ENCODE measurements around the gene SGCE.
A peak's percentile ranks its signal among the peaks of the same experiment; 100 is the strongest.
"Not testable (repeated sequence)": the region's sequence is repeated elsewhere in the genome, so short reads cannot be mapped to it uniquely, and the experiment has no call there.

Gene SGCE, protein sequence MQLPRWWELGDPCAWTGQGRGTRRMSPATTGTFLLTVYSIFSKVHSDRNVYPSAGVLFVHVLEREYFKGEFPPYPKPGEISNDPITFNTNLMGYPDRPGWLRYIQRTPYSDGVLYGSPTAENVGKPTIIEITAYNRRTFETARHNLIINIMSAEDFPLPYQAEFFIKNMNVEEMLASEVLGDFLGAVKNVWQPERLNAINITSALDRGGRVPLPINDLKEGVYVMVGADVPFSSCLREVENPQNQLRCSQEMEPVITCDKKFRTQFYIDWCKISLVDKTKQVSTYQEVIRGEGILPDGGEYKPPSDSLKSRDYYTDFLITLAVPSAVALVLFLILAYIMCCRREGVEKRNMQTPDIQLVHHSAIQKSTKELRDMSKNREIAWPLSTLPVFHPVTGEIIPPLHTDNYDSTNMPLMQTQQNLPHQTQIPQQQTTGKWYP

DNA sequence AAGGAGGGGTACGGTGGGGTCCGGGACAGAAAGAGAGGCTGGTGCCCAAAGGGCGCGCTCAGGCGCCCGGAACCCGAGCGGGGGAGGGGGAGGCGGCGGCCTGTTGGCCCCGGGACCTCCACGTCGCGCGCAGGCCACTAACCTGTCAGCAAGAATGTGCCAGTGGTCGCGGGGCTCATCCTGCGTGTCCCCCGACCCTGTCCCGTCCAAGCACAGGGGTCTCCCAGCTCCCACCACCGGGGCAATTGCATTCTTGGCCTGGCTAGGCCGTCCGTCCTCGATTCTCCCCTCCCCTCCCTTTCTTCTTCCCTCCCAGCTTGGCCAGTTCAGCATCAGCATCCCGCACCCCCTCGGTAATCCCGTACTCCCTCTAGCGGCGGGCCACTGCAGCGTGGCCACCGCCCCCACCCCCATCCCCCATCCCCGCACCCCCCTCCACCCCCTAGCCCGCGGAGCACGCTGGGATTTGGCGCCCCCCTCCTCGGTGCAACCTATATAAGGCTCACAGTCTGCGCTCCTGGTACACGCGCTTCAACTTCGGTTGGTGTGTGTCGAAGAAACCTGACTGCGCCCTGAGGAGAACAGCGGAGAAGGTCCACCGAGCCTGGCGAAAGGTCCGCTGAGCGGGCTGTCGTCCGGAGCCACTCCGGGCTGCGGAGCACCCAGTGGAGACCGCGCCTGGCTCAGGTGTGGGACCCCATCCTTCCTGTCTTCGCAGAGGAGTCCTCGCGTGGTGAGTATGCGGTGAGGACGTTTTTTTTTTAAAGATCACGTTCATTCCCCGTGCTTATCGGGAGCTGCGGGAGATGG, at the start of gene SGCE:
Gene SGCE, minus strand, starts transcription at position 286 of the 810 bp plus-strand sequence. Its CDS starts 35 bp downstream, at position 251.
- DNase-seq (ENCODE audit: low spot score in 2 of 2) (peak; percentile 51 to 59), ATAC-seq (ENCODE audit: low read depth) (peak; percentile 1)
- Mint-ChIP-seq H3K36me3 (no peaks in the 10 kb centered on the region), H3K4me3 (peak within 1 kb of the TSS; percentile 91), H3K27me3 (peaks cover 10% of the 10 kb centered on the region), H3K27ac (peak within 1 kb of the TSS; percentile 63), H3K9me3 (peaks cover 1% of the 10 kb centered on the region), H3K4me1 (peaks cover 9% of the 10 kb centered on the region)

DNA sequence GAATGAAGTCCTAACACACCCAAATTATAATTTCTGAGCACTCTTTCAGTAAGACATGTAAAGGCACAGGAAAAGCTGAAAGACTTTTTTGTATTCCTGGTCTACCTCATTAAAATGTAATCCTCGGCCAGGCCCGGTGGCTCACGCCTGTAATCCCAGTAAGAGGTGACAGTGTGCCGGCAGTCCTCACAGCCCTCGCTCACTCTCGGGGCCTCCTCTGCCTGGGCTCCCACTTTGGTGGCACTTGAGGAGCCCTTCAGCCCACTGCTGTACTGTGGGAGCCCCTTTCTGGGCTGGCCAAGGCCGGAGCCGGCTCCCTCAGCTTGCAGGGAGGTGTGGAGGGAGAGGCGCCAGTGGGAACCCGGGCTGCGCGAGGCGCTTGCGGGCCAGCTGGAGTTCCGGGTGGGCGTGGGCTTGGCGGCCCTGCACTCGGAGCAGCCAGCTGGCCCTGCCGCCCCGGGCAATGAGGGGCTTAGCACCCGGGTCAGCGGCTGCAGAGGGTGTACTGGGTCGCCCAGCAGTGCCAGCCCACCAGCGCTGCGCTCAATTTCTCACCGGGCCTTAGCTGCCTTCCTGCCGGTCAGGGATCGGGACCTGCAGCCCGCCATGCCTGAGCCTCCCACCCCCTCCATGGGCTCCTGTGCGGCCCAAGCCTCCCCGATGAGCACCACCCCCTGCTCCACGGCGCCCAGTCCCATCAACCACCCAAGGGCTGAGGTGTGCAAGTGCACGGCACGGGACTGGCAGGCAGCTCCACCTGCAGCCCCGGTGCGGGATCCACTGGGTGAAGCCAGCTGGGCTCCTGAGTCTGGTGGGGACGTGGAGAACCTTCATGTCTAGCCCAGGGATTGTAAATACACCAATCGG, 49.5 kb upstream of the SGCE start:
- ATAC-seq (ENCODE audit: low read depth); H3K36me3 Mint-ChIP-seq: not testable (repeated sequence)

DNA sequence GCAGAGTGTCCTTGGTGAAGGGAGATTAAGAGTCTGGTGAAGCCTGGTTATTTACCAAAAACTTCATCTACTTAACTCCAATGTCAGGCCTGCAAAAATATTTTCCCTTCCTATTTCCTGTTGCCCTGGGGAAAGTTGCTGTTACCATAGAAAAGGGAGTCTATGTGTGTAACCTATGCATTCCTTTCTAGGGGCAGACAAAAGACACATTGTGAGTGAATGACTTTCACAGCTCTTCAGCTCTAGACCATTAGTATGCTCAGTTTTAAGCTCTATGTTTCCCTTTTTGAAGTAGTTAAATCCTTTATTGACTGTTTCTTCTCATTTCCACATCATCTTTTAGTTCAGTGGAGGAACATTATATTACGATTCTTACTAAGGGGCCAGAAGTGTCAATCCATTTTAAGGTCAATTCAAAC, 45.6 kb upstream of the SGCE start:
- Mint-ChIP-seq H3K27me3 (peaks cover 1% of the 10 kb centered on the region), H3K9me3 (peaks cover 2% of the 10 kb centered on the region), H3K4me3 (no peak overlapping the region), H3K4me1 (no peaks in the 10 kb centered on the region), H3K27ac (no peak overlapping the region), H3K36me3 (no peaks in the 10 kb centered on the region)
- ATAC-seq (ENCODE audit: low read depth) (no peak), DNase-seq (ENCODE audit: low spot score in 2 of 2) (no peak)

More for the DNA sequence above, 49.5 kb upstream of the SGCE start:
- H3K27ac Mint-ChIP-seq; H3K27me3 Mint-ChIP-seq; DNase-seq (ENCODE audit: low spot score in 2 of 2); H3K9me3 Mint-ChIP-seq; H3K4me3 Mint-ChIP-seq; H3K4me1 Mint-ChIP-seq: not testable (repeated sequence)

DNA sequence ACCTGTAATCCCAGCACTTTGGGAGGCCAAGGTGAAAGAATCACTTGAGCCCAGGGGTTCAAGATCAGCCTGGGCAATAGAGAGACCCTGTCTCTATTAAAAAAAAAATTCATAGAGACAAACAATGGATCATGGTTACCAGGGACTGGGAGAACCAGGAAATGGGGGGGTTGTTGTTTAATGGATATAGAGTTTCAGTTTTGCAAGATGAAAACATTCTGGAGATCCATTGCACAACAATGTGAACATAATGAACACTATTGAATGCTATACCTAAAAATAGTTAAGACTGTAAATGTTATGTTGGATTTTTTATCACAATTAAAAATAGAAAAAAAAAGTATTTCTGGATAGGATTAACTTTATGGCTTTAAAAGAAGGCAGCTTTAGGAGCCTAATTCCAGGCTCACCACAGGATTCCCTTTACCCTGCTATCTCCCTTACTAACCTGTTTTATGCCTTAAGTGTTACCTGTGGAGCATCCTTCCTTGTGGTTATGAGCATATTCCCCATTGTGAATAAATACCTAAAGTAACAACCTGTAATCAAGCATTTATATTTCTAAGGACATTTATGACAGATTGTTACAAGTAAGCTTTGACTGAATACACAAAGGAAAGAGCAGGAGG, 45.1 kb upstream of the SGCE start:
- Mint-ChIP-seq H3K36me3 (no peaks in the 10 kb centered on the region), H3K4me3 (no peak overlapping the region), H3K9me3 (peaks cover 2% of the 10 kb centered on the region), H3K27ac (no peak overlapping the region), H3K4me1 (no peaks in the 10 kb centered on the region), H3K27me3 (peaks cover 1% of the 10 kb centered on the region)
- ATAC-seq (ENCODE audit: low read depth) = no peak
- DNase-seq (ENCODE audit: low spot score in 2 of 2) = no peak

DNA sequence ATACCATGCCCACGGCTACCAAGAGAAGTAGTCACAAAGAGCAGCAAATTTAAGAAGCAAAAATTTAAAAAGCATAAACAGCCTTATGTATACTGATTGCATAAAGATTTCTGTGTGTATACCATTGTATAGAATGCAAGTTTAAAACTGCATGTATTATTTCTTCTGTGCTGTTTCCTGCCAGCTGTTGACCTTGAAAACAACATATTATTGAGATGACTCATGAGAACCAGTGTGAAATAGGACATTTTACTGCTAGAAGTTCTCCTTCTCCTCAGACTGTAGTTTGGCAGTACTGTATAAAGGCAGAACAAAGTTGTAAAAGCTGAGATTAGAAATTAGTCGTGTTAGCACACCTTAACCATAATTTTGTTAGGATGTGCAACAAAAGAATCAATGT, 42.3 kb upstream of the SGCE start:
- Mint-ChIP-seq H3K4me1 (no peaks in the 10 kb centered on the region), H3K36me3 (no peaks in the 10 kb centered on the region), H3K27ac (no peak overlapping the region), H3K27me3 (peaks cover 1% of the 10 kb centered on the region), H3K4me3 (no peak overlapping the region), H3K9me3 (peaks cover 2% of the 10 kb centered on the region)
- ATAC-seq (ENCODE audit: low read depth) = no peak
- DNase-seq (ENCODE audit: low spot score in 2 of 2) = no peak

DNA sequence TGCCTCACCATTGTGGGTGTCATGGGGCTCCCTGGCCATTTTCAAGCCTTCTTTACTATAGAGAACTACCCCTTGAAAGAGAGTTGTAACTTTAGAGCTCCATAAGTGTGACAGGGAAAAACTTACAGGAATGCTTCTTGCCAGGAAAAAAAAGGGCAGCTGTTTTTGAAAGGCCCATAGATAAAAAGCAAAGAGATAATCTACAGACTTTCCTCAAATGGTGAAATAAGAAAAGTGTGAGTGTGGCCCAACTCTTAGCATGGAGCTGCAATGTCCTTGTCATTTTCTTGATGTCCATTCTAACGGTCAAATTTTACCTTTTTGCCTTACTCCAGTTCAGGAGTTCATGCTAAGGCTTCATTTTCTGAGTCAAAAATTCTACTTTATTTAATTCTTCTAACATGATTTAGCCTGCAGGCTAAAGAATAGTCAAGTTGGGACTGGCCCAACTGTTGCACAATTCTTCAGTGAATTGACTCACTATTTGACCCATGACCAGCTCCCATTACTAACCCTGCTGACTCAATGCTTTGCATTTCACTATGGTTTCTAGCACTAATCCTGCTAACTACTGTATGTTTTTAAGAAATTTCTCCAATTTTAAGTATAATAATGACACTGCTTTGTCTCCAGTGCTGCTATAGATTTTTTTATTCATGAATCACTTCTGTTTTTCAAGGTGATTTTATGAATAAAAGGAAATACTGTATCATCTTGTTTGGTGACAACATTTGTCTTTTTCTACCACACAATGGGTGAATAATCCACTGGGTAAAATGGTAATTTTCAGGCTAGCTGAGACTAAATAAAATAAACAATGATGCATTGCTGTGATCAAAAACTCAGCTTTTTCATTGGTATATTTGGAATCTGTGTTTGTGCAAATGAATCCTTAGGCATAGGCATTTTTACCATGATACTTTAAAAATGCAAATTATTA, 41.4 kb upstream of the SGCE start:
- H3K4me1 Mint-ChIP-seq = no peaks in the 10 kb centered on the region
- H3K27me3 Mint-ChIP-seq = peaks cover 1% of the 10 kb centered on the region
- H3K27ac Mint-ChIP-seq = no peak overlapping the region
- ATAC-seq (ENCODE audit: low read depth) = no peak
- peaks cover 2% of the 10 kb centered on the region for H3K9me3 Mint-ChIP-seq
- DNase-seq (ENCODE audit: low spot score in 2 of 2) = no peak
- no peaks in the 10 kb centered on the region for H3K36me3 Mint-ChIP-seq
- H3K4me3 Mint-ChIP-seq = no peak overlapping the region

DNA sequence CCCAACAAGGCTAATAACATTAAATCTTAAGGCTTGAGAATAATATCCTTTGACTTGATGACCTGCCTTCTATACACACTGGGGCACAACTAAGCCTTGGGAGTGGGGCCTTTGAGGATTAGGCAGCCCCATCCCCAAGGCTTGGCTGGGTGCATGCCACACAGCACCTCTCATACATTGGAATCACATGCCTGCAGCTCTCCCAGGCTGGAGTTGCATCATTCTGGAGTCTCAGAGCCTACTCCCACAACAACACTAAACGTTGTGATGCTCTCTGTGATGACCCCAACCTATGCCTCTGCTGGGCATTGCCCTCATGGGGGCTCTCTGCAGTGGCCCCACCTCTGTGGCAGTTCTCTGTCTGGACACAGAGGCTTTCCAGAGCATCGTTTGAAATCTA, 31.9 kb upstream of the SGCE start:
- Mint-ChIP-seq H3K4me1 (no peaks in the 10 kb centered on the region), H3K9me3 (no peaks in the 10 kb centered on the region), H3K36me3 (no peaks in the 10 kb centered on the region), H3K27ac (no peak overlapping the region), H3K4me3 (no peak overlapping the region), H3K27me3 (no peaks in the 10 kb centered on the region)
- no peak for ATAC-seq (ENCODE audit: low read depth)
- no peak for DNase-seq (ENCODE audit: low spot score in 2 of 2)

DNA sequence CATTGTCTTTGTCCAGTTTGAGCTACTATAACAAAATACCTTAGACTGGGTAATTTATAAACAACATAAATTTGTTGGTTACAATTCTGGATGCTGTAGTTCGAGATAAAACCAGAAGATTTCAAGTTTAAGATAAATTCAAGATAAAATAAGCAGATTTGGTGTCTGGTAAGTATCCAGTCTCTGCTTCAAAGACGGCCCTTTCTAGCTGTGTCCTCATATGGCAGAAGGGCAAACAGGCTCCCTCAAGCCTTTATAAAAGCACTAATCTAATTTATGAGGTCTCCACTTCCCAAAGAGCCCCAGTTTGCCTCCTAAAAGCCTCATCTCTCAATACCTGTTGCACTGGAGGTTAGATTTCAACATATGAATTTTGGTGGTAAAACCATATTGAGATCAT, 31.1 kb upstream of the SGCE start:
- ATAC-seq (ENCODE audit: low read depth) = no peak

DNA sequence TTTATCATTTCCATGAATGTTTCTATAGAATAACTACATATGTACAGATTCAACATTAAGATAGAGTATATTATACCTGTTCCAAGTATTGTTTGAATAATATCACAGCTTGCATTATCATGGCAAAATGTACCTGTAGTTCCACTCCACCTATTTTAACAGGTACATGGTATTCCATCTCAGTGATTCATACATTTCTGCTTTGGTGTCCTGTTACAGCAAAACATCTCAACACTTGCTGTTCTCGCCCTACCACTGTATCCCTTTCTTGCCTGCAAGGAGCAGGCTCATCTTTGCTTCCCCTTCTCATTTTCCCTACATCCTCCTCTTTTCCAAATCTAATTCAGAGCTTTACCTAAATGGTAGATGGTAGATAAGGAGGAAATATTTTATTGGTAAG, 27.1 kb upstream of the SGCE start:
- ATAC-seq (ENCODE audit: low read depth) (no peak), DNase-seq (ENCODE audit: low spot score in 2 of 2) (no peak)
- Mint-ChIP-seq H3K4me3 (no peak overlapping the region), H3K27me3 (peaks cover 1% of the 10 kb centered on the region), H3K9me3 (no peaks in the 10 kb centered on the region), H3K4me1 (no peaks in the 10 kb centered on the region), H3K36me3 (no peaks in the 10 kb centered on the region), H3K27ac (no peak overlapping the region)

More for the DNA sequence above, 31.1 kb upstream of the SGCE start:
- no peaks in the 10 kb centered on the region for H3K4me1 Mint-ChIP-seq
- no peak for DNase-seq (ENCODE audit: low spot score in 2 of 2)
- H3K27ac Mint-ChIP-seq = no peak overlapping the region
- no peak overlapping the region for H3K4me3 Mint-ChIP-seq
- H3K27me3 Mint-ChIP-seq = no peaks in the 10 kb centered on the region
- no peaks in the 10 kb centered on the region for H3K9me3 Mint-ChIP-seq
- no peaks in the 10 kb centered on the region for H3K36me3 Mint-ChIP-seq

DNA sequence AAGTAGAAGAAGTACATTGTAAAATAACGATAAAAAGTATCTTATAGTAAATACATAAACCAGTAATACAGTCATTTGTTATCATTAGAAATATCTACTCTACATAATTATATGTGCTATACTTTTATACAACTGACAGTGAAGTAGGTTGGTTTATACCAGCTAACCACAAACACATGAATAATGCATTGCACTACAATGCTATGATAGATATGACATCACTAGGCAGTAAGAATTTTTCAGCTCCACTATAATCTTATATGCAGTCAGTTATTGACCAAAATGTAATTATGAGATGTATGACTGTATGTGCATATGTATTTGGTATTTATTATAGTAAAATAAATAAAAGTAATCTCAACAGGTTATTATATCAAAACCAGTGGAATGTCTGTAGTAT, 23.4 kb upstream of the SGCE start:
- Mint-ChIP-seq H3K4me3 (no peak overlapping the region), H3K9me3 (no peaks in the 10 kb centered on the region)

DNA sequence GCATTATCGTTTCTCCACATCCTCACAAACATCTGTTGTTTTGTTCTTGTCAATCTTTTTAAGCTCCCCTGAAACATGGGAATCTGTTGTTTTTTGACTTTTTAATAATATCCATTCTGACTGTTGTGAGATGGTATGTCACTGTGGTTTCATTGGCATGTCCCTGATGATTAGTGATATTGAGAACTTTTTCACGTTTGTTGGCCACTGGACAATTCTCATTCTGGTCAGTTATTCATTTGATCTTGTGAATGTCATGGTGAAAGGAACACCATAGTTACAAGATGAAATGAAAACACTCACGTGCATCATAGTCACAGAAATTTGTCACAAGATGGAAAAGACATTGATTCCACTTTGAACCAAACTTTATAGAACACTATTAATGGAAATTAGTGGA, 20.5 kb upstream of the SGCE start:
- no peak for ATAC-seq (ENCODE audit: low read depth)
- H3K4me3 Mint-ChIP-seq = no peak overlapping the region
- H3K27ac Mint-ChIP-seq = no peak overlapping the region
- no peaks in the 10 kb centered on the region for H3K4me1 Mint-ChIP-seq
- H3K27me3 Mint-ChIP-seq = peaks cover 1% of the 10 kb centered on the region
- H3K36me3 Mint-ChIP-seq = no peaks in the 10 kb centered on the region
- no peak for DNase-seq (ENCODE audit: low spot score in 2 of 2)
- no peaks in the 10 kb centered on the region for H3K9me3 Mint-ChIP-seq

More for the DNA sequence above, 23.4 kb upstream of the SGCE start:
- Mint-ChIP-seq H3K27me3 (peaks cover 1% of the 10 kb centered on the region), H3K4me1 (no peaks in the 10 kb centered on the region), H3K27ac (no peak overlapping the region), H3K36me3 (no peaks in the 10 kb centered on the region)
- ATAC-seq (ENCODE audit: low read depth) (no peak), DNase-seq (ENCODE audit: low spot score in 2 of 2) (no peak)

DNA sequence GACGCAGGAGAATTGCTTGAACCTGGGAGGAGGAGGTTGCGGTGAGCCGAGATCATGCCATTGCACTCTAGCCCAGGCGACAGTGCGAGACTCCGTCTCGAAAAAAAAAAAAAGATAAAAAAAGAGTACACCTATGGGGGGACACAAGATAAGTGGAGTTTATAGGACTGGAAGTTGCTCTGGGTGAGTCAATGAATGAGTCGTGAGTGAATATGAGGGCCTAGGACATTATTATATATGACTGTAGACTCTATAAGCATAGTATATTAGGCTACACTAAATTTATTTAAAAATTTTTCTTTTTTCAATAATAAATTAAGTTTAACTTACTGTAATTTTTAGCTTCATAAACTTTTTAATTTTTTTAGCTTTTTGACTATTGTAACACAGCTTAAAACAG, 19.4 kb upstream of the SGCE start:
- H3K36me3 Mint-ChIP-seq = no peaks in the 10 kb centered on the region
- no peak overlapping the region for H3K27ac Mint-ChIP-seq
- no peak for ATAC-seq (ENCODE audit: low read depth)
- H3K9me3 Mint-ChIP-seq = no peaks in the 10 kb centered on the region
- no peak for DNase-seq (ENCODE audit: low spot score in 2 of 2)
- no peak overlapping the region for H3K4me3 Mint-ChIP-seq
- no peaks in the 10 kb centered on the region for H3K4me1 Mint-ChIP-seq
- peaks cover 1% of the 10 kb centered on the region for H3K27me3 Mint-ChIP-seq
